ENCODE results near the gene ARHGEF25. TPM values are rescaled to one million over a fixed set of nuclear protein-coding genes. Genes with fewer than 3 reads are reported as not detected.
A peak's percentile ranks its signal among the peaks of the same experiment; 100 is the strongest.
"Not testable (repeated sequence)": the region's sequence is repeated elsewhere in the genome, so short reads cannot be mapped to it uniquely, and the experiment has no call there.

Gene ARHGEF25
- total RNA-seq, 2 experiments from 2014 or later, result 2.2 to 2.6 TPM

DNA sequence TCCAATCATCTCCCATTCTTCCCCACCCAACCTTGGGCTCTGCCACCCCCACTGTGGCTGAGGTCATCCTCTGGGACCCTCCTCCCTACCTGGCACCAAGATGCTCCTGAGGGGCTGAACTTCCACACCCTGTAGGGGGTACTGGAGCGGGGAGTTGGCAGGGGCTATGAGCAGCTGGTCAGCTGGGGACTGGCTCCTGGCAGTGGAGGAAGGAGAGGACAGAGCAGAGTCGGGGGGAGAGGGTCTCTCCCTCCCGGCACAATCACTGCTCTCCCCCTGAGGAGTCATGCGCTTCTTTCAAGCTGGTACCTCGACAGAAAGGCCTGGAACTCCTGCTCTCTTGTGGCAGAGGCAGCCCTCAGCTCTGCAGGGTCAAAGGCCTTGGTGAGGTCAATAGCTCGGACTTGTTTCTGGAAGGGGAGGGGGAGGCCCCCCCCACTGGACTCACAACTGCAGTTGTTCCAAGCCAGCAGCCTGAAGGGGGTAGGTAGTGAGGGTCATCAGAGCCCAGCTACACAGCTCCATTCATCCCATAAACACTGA is 19.7 kb downstream of the ARHGEF25 start:
- H3K27me3 Mint-ChIP-seq, result peaks cover 65% of the 10 kb centered on the region
- ChIA-PET CTCF (interaction anchor here (0.7 to 2.6 kb wide), 6 partner anchors 9 to 47 kb away, joined by 3 to 10 read pairs (median 6); no protein-coding TSS in a partner anchor), POLR2A (no interaction called here)
- peaks cover 20% of the 10 kb centered on the region for H3K4me1 Mint-ChIP-seq
- DNase-seq (no peak), ATAC-seq (no peak)
- H3K4me3 Mint-ChIP-seq, result no peak overlapping the region
- H3K9me3 Mint-ChIP-seq (ENCODE audit: low read depth), result no peaks in the 10 kb centered on the region
- intact Hi-C loops (cut with DNase I, micrococcal nuclease), result loop anchor here (5.0 kb wide), 3 partner anchors 61 to 414 kb away; partner anchors contain the start of genes NXPH4 (in 1 of the 2) and OS9 (in 1 of the 2)
- no peaks in the 10 kb centered on the region for H3K36me3 Mint-ChIP-seq (ENCODE audit: low read depth)
- H3K27ac Mint-ChIP-seq, result no peak overlapping the region

- H3K36me3 Mint-ChIP-seq (ENCODE audit: low read depth), result no peaks in the 10 kb centered on the region
- ChIA-PET POLR2A (no interaction called here), CTCF (interaction anchor here (0.7 to 2.6 kb wide), 6 partner anchors 9 to 48 kb away, joined by 3 to 10 read pairs (median 6); no protein-coding TSS in a partner anchor)
- H3K4me3 Mint-ChIP-seq, result peak overlapping the region; percentile 19
- ATAC-seq (no peak), DNase-seq (no peak)
- H3K9me3 Mint-ChIP-seq (ENCODE audit: low read depth), result no peaks in the 10 kb centered on the region
- intact Hi-C loops (cut with DNase I, micrococcal nuclease), result loop anchor here (5.0 kb wide), 3 partner anchors 61 to 414 kb away; partner anchors contain the start of genes NXPH4 (in 1 of the 2) and OS9 (in 1 of the 2)
- H3K27ac Mint-ChIP-seq, result no peak overlapping the region
- peaks cover 58% of the 10 kb centered on the region for H3K27me3 Mint-ChIP-seq
- peaks cover 17% of the 10 kb centered on the region for H3K4me1 Mint-ChIP-seq
Measured at GRCh38 chr12:57631566-57632072, 20.4 kb downstream of the ARHGEF25 start.

GRCh38 chr12:57632073-57632957 is 21.1 kb downstream of the ARHGEF25 start:
- H3K27me3 Mint-ChIP-seq, result peaks cover 53% of the 10 kb centered on the region
- DNase-seq, result peak; percentile 43

GRCh38 chr12:57632958-57633840 is 22.0 kb downstream of the ARHGEF25 start, which contains the start of gene B4GALNT1:
Gene B4GALNT1 (minus strand): TSS chr12:57633201. CDS start chr12:57632132, 1,069 bp downstream.
- POLR2A ChIA-PET, result no interaction called here

More at GRCh38 chr12:57632073-57632957, 21.1 kb downstream of the ARHGEF25 start:
- intact Hi-C loops (cut with DNase I, micrococcal nuclease), result loop anchor here (5.0 kb wide), 3 partner anchors 60 to 415 kb away; partner anchors contain the start of genes NXPH4 (in 1 of the 2) and OS9 (in 1 of the 2)
- Mint-ChIP-seq H3K9me3 (ENCODE audit: low read depth) (no peaks in the 10 kb centered on the region), H3K4me1 (peaks cover 13% of the 10 kb centered on the region), H3K36me3 (ENCODE audit: low read depth) (no peaks in the 10 kb centered on the region), H3K4me3 (peak overlapping the region; percentile 54), H3K27ac (no peak overlapping the region)
- peak; percentile 17 for ATAC-seq
- ChIA-PET POLR2A (no interaction called here), CTCF (interaction anchor here (0.6 to 2.6 kb wide), 15 partner anchors 10 to 133 kb away, joined by 3 to 10 read pairs (median 5); partner anchors contain the start of genes DCTN2 and PIP4K2C)

DNA sequence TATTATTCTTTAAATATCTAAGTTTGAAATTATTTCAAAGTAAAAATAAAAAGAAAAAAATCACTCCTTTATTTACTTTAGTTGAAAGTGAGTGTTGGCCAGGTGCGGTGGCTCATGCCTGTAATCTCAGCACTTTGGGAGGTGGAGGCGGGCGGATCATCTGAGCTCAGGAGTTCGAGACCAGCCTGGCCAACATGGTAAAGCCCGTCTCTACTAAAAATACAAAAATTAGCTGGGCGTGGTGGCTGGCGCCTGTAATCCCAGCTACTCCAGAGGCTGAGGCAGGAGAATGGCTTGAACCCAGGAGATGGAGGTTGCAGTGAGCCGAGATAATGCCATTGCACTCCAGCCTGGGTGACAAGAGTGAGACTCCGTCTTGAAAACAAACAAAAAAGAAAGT is 25.5 kb downstream of the ARHGEF25 start:
- H3K4me3 Mint-ChIP-seq; POLR2A ChIA-PET; H3K4me1 Mint-ChIP-seq; intact Hi-C loops (cut with DNase I, micrococcal nuclease); H3K36me3 Mint-ChIP-seq (ENCODE audit: low read depth); ATAC-seq; H3K27ac Mint-ChIP-seq; H3K9me3 Mint-ChIP-seq (ENCODE audit: low read depth); DNase-seq: not testable (repeated sequence)
- peaks cover 20% of the 10 kb centered on the region for H3K27me3 Mint-ChIP-seq
- CTCF ChIA-PET, result interaction anchor here (0.9 to 2.3 kb wide), 4 partner anchors 16 to 61 kb away, joined by 3 to 12 read pairs (median 7); no protein-coding TSS in a partner anchor

More at GRCh38 chr12:57632958-57633840, 22.0 kb downstream of the ARHGEF25 start, which contains the start of gene B4GALNT1:
- intact Hi-C loops (cut with DNase I, micrococcal nuclease), result loop anchor here (1.0 to 5.0 kb wide), 5 partner anchors 50 to 416 kb away; partner anchors contain the start of genes NXPH4 (in 1 of the 2) and OS9 (in 1 of the 2)
- Mint-ChIP-seq H3K4me1 (peaks cover 6% of the 10 kb centered on the region), H3K4me3 (peak within 1 kb of the TSS; percentile 54), H3K27me3 (peaks cover 46% of the 10 kb centered on the region), H3K36me3 (ENCODE audit: low read depth) (no peaks in the 10 kb centered on the region), H3K27ac (no peak within 1 kb of the TSS), H3K9me3 (ENCODE audit: low read depth) (no peaks in the 10 kb centered on the region)
- peak; percentile 86 for ATAC-seq
- peak; percentile 81 for DNase-seq
- CTCF ChIA-PET, result interaction anchor here (0.6 to 2.0 kb wide), 15 partner anchors 10 to 132 kb away, joined by 3 to 9 read pairs (median 4); partner anchors contain the start of genes DCTN2, OS9 and PIP4K2C

DNA sequence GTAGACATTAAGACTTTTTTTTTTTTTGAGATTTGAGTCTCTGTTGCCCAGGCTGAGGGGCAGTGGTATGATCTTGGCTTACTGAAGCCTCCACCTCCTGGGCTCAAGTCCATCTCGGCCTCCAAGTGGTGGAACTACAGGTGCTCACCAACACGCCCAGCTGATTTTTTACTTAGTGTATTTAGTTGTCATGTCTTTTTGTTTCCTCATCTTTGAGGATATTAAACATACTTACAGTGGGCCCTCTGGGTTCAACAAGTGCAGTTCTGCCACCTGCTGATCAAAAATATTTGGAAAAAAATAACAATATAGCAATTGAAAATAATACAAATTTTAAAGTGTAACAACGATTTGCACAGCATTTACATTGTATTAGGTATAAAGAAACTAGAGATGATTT is 26.1 kb downstream of the ARHGEF25 start:
- H3K9me3 Mint-ChIP-seq (ENCODE audit: low read depth), result no peaks in the 10 kb centered on the region
- ChIA-PET CTCF (interaction anchor here (1.0 to 2.3 kb wide), 5 partner anchors 9 to 55 kb away, joined by 3 to 12 read pairs (median 7); no protein-coding TSS in a partner anchor), POLR2A (no interaction called here)
- intact Hi-C loops (cut with DNase I, micrococcal nuclease), result no loop called here
- no peak overlapping the region for H3K27ac Mint-ChIP-seq
- DNase-seq (no peak), ATAC-seq (no peak)
- no peaks in the 10 kb centered on the region for H3K36me3 Mint-ChIP-seq (ENCODE audit: low read depth)
- H3K27me3 Mint-ChIP-seq, result peaks cover 22% of the 10 kb centered on the region
- H3K4me1 Mint-ChIP-seq, result peaks cover 6% of the 10 kb centered on the region
- no peak overlapping the region for H3K4me3 Mint-ChIP-seq

- Mint-ChIP-seq H3K36me3 (ENCODE audit: low read depth) (no peaks in the 10 kb centered on the region), H3K27ac (no peak overlapping the region), H3K4me1 (peaks cover 5% of the 10 kb centered on the region), H3K9me3 (ENCODE audit: low read depth) (no peaks in the 10 kb centered on the region), H3K4me3 (no peak overlapping the region), H3K27me3 (peaks cover 22% of the 10 kb centered on the region)
- DNase-seq (no peak), ATAC-seq (no peak)
- ChIA-PET POLR2A (no interaction called here), CTCF (interaction anchor here (0.6 to 2.3 kb wide), 9 partner anchors 9 to 104 kb away, joined by 3 to 12 read pairs (median 4); no protein-coding TSS in a partner anchor)
- intact Hi-C loops (cut with DNase I, micrococcal nuclease), result no loop called here
Measured at GRCh38 chr12:57638096-57638495, 26.9 kb downstream of the ARHGEF25 start.

GRCh38 chr12:57640175-57641042 is 29.2 kb downstream of the ARHGEF25 start:
- Mint-ChIP-seq H3K4me1 (no peaks in the 10 kb centered on the region), H3K36me3 (ENCODE audit: low read depth) (no peaks in the 10 kb centered on the region), H3K4me3 (no peak overlapping the region), H3K9me3 (ENCODE audit: low read depth) (peaks cover 1% of the 10 kb centered on the region), H3K27me3 (peaks cover 13% of the 10 kb centered on the region), H3K27ac (no peak overlapping the region)
- CTCF ChIA-PET, result interaction anchor here (0.7 to 1.5 kb wide), 4 partner anchors 11 to 57 kb away, joined by 3 to 7 read pairs (median 4); no protein-coding TSS in a partner anchor
- intact Hi-C loops (cut with DNase I, micrococcal nuclease), result no loop called here
- DNase-seq (no peak), ATAC-seq (no peak)
- POLR2A ChIA-PET, result no interaction called here

DNA sequence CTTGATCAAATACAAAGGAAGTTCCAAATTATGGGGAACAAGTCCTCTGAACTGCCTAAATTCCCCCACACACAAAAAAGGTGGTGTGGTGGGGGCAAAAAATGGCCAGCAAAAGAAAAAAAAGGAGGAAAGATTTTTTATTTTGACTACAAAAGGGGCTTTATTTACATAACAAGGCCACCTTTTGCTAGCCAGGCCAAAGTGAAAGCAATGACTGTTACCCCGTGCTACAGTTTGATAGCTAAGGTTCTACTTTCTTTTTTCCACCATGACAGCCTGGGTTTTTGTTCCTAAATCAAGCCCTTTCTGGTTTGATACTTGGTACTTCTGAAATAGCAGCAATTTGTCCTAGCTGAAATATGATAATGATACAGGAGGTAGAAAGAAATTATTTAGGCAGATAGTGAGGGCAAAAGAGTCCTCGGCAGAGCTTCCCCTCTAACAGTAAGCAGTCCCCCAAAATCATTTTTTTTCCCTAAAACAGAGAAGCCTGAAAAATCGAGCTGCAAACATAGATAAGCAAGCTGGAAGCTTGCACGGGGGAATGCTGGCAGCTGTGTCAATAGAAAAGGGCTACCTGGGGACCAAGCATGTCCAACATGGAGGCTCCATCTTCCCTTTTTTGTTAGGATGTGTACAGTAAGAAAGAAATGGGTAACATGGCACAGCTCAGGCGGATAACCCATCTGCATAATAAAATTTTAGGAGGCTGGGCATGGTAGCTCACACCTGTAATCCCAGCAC is 30.6 kb downstream of the ARHGEF25 start:
- Mint-ChIP-seq H3K27ac (no peak overlapping the region), H3K4me3 (no peak overlapping the region), H3K9me3 (ENCODE audit: low read depth) (peaks cover 3% of the 10 kb centered on the region), H3K36me3 (ENCODE audit: low read depth) (peaks cover 2% of the 10 kb centered on the region), H3K4me1 (no peaks in the 10 kb centered on the region), H3K27me3 (peaks cover 11% of the 10 kb centered on the region)
- no peak for DNase-seq
- ATAC-seq, result no peak
- intact Hi-C loops (cut with DNase I, micrococcal nuclease), result no loop called here
- ChIA-PET POLR2A (no interaction called here), CTCF (interaction anchor here (0.6 to 1.8 kb wide), 10 partner anchors 11 to 739 kb away, joined by 3 to 9 read pairs (median 4); partner anchors contain the start of gene GLI1)

Data from activated CD4-positive, alpha-beta T cell treated with anti-CD3 and anti-CD28 coated beads for 36 hours (primary cell).